Muscle layer of colon (tissue), 2 donors: Measurements from ENCODE around the gene SNRPB.
A peak's percentile ranks its signal among the peaks of the same experiment; 100 is the strongest.

Experiments
- H3K27ac ChIP-seq: one replicate; pipeline ENCODE4 v1.7.0; 2013; ENCODE audit warnings: low read depth, mild to moderate bottlenecking, low read length, moderate library complexity
- H3K27me3 ChIP-seq, 2 donors: one replicate each; pipeline ENCODE4 v1.7.0; 2013; ENCODE audit warnings: low read length in 2 of 2, mild to moderate bottlenecking in 2 of 2; ENCODE audit not compliant: insufficient read depth in 2 of 2, control insufficient read depth in 1 of 2
- H3K36me3 ChIP-seq: one replicate; pipeline ENCODE4 v1.7.0; 2013; ENCODE audit warnings: mild to moderate bottlenecking, low read length; ENCODE audit not compliant: insufficient read depth
- H3K4me1 ChIP-seq: one replicate; pipeline ENCODE4 v1.7.0; 2013; ENCODE audit warnings: mild to moderate bottlenecking, low read length; ENCODE audit not compliant: insufficient read depth
- H3K4me3 ChIP-seq, 2 donors: one replicate each; pipeline ENCODE4 v1.7.0; 2013; ENCODE audit warnings: low read length in 2 of 2, low read depth in 1 of 2, mild to moderate bottlenecking in 1 of 2, moderate library complexity in 1 of 2
- H3K9ac ChIP-seq: one replicate; pipeline ENCODE4 v1.7.0; 2013; ENCODE audit warnings: low read length
- H3K9me3 ChIP-seq: one replicate; pipeline ENCODE4 v1.7.0; 2013; ENCODE audit warnings: mild to moderate bottlenecking, low read length
- donor health status: abdominal sarcoma.
- donor health status: Adenocarcinoma of cecum.

The SNRPB gene

GRCh38 chr20:2469991-2470422, 582 bp downstream of the SNRPB start:
- H3K36me3 ChIP-seq: peaks cover 32% of the 10 kb centered on the region
- peaks cover 12% of the 10 kb centered on the region for H3K4me1 ChIP-seq

GRCh38 chr20:2468581-2469407, 1.8 kb downstream of the SNRPB start:
- Histone ChIP-seq H3K4me3 (peak overlapping the region in 1 of 2 donors; percentile 91), H3K27me3 (no peaks in the 10 kb centered on the region), H3K27ac (no peak overlapping the region), H3K36me3 (peaks cover 44% of the 10 kb centered on the region), H3K4me1 (peaks cover 12% of the 10 kb centered on the region), H3K9me3 (no peaks in the 10 kb centered on the region), H3K9ac (peak overlapping the region; percentile 91)

More at GRCh38 chr20:2469991-2470422, 582 bp downstream of the SNRPB start:
- Histone ChIP-seq H3K4me3 (peak overlapping the region; percentile 67 to 91), H3K9me3 (no peaks in the 10 kb centered on the region), H3K9ac (peak overlapping the region; percentile 91), H3K27ac (peak overlapping the region; percentile 70), H3K27me3 (no peaks in the 10 kb centered on the region)

- no peaks in the 10 kb centered on the region for H3K9me3 ChIP-seq
- no peak overlapping the region for H3K9ac ChIP-seq
- H3K4me1 ChIP-seq: peaks cover 12% of the 10 kb centered on the region
- H3K27me3 ChIP-seq: no peaks in the 10 kb centered on the region
- peaks cover 58% of the 10 kb centered on the region for H3K36me3 ChIP-seq
- no peak overlapping the region for H3K27ac ChIP-seq
- H3K4me3 ChIP-seq: no peak overlapping the region
Measured at GRCh38 chr20:2467412-2467811, 3.2 kb downstream of the SNRPB start.

GRCh38 chr20:2465100-2465499, 5.5 kb downstream of the SNRPB start:
- H3K4me3 ChIP-seq: no peak overlapping the region
- peaks cover 81% of the 10 kb centered on the region for H3K36me3 ChIP-seq

GRCh38 chr20:2463616-2464365, 6.8 kb downstream of the SNRPB start:
- Histone ChIP-seq H3K36me3 (peaks cover 93% of the 10 kb centered on the region), H3K4me1 (peaks cover 3% of the 10 kb centered on the region), H3K27ac (no peak overlapping the region), H3K27me3 (no peaks in the 10 kb centered on the region), H3K9ac (no peak overlapping the region), H3K9me3 (no peaks in the 10 kb centered on the region), H3K4me3 (no peak overlapping the region)

More at GRCh38 chr20:2465100-2465499, 5.5 kb downstream of the SNRPB start:
- Histone ChIP-seq H3K9me3 (no peaks in the 10 kb centered on the region), H3K27ac (no peak overlapping the region), H3K4me1 (peaks cover 12% of the 10 kb centered on the region), H3K9ac (no peak overlapping the region), H3K27me3 (no peaks in the 10 kb centered on the region)

- peaks cover 87% of the 10 kb centered on the region for H3K36me3 ChIP-seq
- H3K4me3 ChIP-seq: no peak overlapping the region
- no peak overlapping the region for H3K9ac ChIP-seq
- no peak overlapping the region for H3K27ac ChIP-seq
- no peaks in the 10 kb centered on the region for H3K4me1 ChIP-seq
- no peaks in the 10 kb centered on the region for H3K27me3 ChIP-seq
- H3K9me3 ChIP-seq: no peaks in the 10 kb centered on the region
Measured at GRCh38 chr20:2462484-2462883, 8.1 kb downstream of the SNRPB start.

GRCh38 chr20:2460752-2461424, 9.7 kb downstream of the SNRPB start:
- Histone ChIP-seq H3K9me3 (no peaks in the 10 kb centered on the region), H3K9ac (no peak overlapping the region), H3K4me1 (no peaks in the 10 kb centered on the region), H3K27me3 (no peaks in the 10 kb centered on the region), H3K4me3 (no peak overlapping the region), H3K36me3 (peaks cover 72% of the 10 kb centered on the region), H3K27ac (no peak overlapping the region)

GRCh38 chr20:2459981-2460751, 10.4 kb downstream of the SNRPB start:
- peaks cover 64% of the 10 kb centered on the region for H3K36me3 ChIP-seq
- no peak overlapping the region for H3K9ac ChIP-seq
- H3K4me1 ChIP-seq: no peaks in the 10 kb centered on the region
- H3K4me3 ChIP-seq: no peak overlapping the region
- no peak overlapping the region for H3K27ac ChIP-seq
- no peaks in the 10 kb centered on the region for H3K27me3 ChIP-seq
- H3K9me3 ChIP-seq: no peaks in the 10 kb centered on the region

GRCh38 chr20:2458919-2459499, 11.6 kb downstream of the SNRPB start:
- Histone ChIP-seq H3K36me3 (peaks cover 53% of the 10 kb centered on the region), H3K4me1 (no peaks in the 10 kb centered on the region), H3K9me3 (no peaks in the 10 kb centered on the region), H3K27ac (no peak overlapping the region), H3K4me3 (no peak overlapping the region), H3K9ac (no peak overlapping the region), H3K27me3 (no peaks in the 10 kb centered on the region)

GRCh38 chr20:2455771-2456497, 14.7 kb downstream of the SNRPB start:
- no peak overlapping the region for H3K27ac ChIP-seq

More at GRCh38 chr20:2455771-2456497, 14.7 kb downstream of the SNRPB start:
- Histone ChIP-seq H3K9ac (no peak overlapping the region), H3K27me3 (no peaks in the 10 kb centered on the region), H3K4me3 (no peak overlapping the region), H3K9me3 (no peaks in the 10 kb centered on the region), H3K4me1 (no peaks in the 10 kb centered on the region), H3K36me3 (peaks cover 22% of the 10 kb centered on the region)
